Adipose tissue (tissue), 3 donors: ENCODE results near the gene AP4B1. TPM values are rescaled to one million over a fixed set of nuclear protein-coding genes. Genes with fewer than 3 reads are reported as not detected.
A peak's percentile ranks its signal among the peaks of the same experiment; 100 is the strongest.

Experiments used
- H3K27ac ChIP-seq: one replicate; pipeline ENCODE4 v1.5.1; 2013; ENCODE audit warnings: low read depth, low read length
- WGBS, 3 donors: extraction: QIAGEN DNeasy Blood & Tissue Kit; methylation state at CpG; one replicate each; pipeline ENCODE4 v1.1.7; 2013; 5-methylcytosine and 5-hydroxymethylcytosine counted together
- polyA plus RNA-seq, 3 donors: library from polyadenylated mRNA; stranded (reverse); fragments of 200-250 nt; gene quantifications; one replicate each; pipeline ENCODE4 v1.2.3, GENCODE V29; 2013
- donor health status: healthy with polysubstance abuse.
- donor health status: Bipolar disorder and iron deficiency.
- donor health status: healthy.

Gene AP4B1
- polyA plus RNA-seq, 3 donors: 7.2 to 10.6 (median 10.2) TPM

DNA sequence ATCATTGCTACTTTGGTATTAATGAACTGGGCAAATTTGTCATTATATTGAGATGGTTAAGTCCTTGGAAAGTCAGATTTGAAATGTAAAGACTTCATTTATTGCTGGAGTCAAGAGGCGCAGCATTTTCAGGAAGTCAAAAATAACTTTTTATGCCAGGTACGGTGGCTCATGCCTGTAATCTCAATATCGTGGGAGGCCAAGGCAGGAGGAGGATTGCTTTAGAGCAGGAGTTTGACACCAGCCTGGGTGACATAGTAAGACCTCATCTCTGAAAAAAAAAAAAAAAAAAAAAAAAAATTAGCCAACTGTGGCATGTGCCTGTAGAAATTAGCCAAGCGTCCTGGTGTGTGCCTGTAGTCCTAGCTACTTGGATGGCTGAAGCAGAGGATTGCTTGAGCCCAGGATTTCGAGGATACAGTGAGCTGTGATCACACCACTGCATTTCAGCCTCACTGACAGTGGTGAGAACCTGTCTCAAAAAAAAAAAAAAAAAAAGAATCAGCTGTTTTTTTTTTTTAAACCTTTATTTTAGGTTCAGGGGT, 30.0 kb upstream of the AP4B1 start:
- WGBS, 3 donors: 65 to 75% (median 68%) methylated on average over 5 of the region's 5 CpGs
- no peak overlapping the region for H3K27ac ChIP-seq

DNA sequence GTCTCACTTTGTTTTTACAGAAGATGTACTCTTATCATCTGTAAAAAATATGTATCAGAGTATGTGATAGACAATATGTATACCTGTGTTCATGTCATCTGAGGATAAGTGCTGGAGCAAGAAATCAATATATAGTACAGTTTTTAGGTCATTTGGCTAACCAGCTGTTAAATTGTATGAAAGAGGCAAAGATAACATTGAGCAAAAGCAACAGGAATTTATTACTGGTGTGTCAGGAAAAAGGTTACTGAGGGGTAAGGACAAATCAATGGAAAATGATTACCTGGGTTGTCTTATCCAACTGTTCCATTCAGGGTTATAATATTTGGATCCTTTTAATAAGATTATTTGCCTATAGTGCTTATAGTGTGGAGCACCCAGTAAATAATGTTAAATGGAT, 29.4 kb upstream of the AP4B1 start:
- H3K27ac ChIP-seq: no peak overlapping the region

- 14 to 25% (median 16%) methylated on average over 3 of the region's 3 CpGs for WGBS, 3 donors
- no peak overlapping the region for H3K27ac ChIP-seq
Measured at GRCh38 chr1:113931451-113931851, 26.9 kb upstream of the AP4B1 start.

DNA sequence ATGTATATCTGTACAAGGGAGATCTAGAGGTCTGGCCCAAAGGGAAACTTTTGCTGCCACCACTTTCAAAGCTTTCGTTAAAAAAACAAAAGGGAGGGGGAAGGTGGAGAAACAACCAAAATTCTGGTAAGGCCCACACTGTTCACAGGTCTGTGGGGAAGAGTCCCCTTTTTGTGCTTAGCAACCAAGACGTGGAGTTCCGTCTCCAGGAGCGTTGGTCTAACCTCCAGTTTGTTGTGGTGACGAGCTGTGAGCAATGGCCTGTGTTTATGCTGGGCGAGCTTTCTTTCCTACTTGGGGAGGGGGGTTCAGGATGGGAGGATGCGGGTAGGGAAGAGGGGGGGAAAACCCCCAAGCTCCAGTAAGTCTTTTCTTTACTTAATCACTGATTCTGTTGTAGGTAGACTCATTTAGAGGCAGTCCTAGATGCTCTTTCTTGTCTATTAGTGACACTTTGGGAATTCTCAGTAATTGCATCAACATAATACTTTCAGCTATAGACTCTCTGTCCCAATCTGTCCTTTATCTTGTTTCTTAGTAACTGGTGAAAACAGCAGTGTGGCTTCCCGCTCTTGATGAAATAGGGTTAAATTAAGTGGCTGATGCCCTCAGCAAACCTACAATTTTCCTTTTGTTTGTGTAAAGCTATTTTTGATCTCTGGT, 26.0 kb upstream of the AP4B1 start:
- H3K27ac ChIP-seq: peak overlapping the region; percentile 70
- WGBS, 3 donors: 0 to 3% (median 1%) methylated on average over 8 of the region's 8 CpGs

- H3K27ac ChIP-seq: peak overlapping the region; percentile 70
- whole genome bisulfite sequencing, 3 donors: 0% methylated on average over 46 to 62 of the region's 64 CpGs
Measured at GRCh38 chr1:113929750-113930498, 25.3 kb upstream of the AP4B1 start.

DNA sequence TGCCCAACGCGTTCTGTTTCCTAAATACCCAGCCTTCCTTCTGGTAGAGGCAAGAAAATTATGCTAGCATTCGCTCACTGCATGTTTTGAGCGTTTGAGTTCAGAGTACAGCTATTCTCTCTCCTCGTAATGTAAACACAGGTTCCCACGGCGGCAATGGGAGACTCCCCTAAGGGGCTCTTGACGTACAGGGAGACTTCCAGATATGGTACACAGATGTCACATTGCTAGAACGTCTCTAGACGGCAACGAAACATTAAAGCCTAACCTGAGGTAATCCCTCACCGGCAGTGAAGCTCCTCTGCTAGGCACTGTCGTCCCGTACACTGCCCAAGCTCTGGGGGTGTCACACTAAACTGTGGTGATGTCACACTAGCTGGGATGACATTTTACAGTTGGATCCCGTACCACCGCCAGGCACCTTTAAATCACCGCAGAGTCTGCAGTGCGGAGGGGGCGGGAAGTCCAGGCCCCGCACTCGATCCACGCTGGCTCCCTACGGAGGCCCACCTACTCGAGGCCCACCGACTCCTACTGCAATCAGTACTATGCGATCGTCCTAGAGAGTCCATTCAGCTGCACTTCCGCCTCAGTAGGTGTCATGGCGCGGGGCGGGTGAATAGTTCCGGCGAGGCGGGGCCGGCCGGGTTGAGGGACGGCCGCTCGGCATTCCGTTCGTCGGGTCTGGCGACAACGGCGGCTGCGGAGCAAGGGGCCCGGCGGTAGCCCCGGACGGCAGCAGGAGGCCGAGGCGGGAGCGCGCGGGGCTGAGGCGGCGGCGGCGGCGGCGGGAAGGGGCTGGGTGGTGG, 24.5 kb upstream of the AP4B1 start, which contains the start of gene HIPK1:
Gene HIPK1, plus strand, starts transcription at position 384 of the 809 bp plus-strand sequence.
- WGBS, 3 donors: 0% methylated on average over 44 to 61 of the region's 61 CpGs
- peak within 1 kb of the TSS; percentile 70 for H3K27ac ChIP-seq

- H3K27ac ChIP-seq: no peak overlapping the region
- WGBS, 3 donors: 6 to 16% (median 10%) methylated on average over 6 of the region's 6 CpGs
Measured at GRCh38 chr1:113928187-113928930, 23.8 kb upstream of the AP4B1 start.

DNA sequence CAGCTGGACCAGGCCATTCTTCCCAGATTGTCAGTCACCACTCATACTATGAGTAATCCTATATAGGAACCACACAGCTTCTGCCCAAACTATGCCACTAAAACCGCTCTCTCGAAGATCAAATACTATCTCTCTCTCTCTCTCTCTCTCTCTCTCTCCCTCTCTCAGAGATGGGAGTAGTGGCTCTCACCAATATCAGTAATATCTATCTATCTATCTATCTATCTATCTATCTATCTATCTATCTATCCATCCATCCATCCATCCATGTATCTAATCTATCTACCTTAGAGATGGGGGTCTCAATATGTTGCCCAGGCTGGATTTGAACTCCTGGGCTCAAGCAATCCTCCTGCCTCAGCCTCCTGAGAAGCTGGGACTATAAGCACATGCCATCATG, 19.9 kb upstream of the AP4B1 start:
- no peak overlapping the region for H3K27ac ChIP-seq
- WGBS, 3 donors: 92 to 96% (median 92%) methylated on average over 2 of the region's 2 CpGs

DNA sequence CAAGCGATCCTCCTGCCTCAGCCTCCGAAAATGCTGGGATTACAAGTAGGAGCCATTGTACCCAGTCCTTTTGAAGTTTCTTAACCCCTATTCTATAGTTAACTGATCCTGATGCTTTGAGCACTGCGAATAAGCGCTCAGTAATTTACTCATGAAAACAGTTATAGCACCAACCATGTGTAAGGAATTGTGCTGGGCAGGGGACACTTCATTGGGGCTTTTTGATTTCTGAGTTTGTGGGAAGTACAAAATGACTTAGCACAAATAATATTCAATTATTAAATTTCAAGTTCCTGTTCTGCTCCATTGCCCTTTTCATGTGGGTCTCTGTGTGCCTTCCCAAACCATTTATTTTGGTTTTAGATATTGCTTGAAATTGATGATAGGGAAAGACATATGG, 18.4 kb upstream of the AP4B1 start:
- no peak overlapping the region for H3K27ac ChIP-seq
- WGBS, 3 donors: 70 to 95% (median 91%) methylated on average over 4 of the region's 4 CpGs

DNA sequence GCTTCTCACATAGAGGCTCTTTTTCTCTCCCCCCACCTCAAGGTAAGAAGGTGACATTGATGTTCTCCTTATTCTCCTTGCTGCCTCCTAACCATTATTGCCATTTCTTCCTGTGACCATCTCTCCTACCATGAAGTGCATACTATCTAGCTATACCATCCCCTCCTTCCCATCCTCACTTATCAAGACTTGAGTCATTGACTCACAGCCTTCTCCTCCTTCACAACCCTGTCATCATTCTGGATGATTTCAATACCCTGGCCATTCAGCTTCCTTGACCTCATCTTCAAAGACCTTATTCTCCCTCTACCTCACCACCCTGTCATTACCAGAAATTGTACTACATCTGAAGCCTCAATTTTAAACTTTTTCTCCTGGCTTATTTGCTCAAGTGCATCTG, 13.6 kb upstream of the AP4B1 start:
- no peak overlapping the region for H3K27ac ChIP-seq

- H3K27ac ChIP-seq: no peak overlapping the region
- WGBS, 3 donors: 78 to 97% (median 96%) methylated on average over 2 of the region's 2 CpGs
Measured at GRCh38 chr1:113917400-113918082, 12.9 kb upstream of the AP4B1 start.

DNA sequence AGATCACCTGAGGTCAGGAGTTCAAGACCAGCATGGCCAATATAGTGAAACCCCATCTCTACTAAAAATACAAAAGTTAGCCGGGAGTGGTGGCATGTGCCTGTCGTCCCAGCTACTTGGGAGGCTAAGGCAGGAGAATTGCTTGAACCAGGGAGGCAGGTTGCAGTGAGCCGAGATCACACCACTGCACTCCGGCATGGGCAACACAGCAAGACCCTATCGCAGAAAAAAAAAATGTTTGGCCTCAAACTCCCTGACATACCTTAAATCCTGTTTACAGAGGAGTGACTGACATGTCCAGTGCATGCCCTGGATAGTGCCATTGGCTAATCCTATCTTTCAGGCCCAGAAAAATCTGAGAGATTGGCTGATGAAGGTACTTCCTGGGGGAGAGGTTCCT, 12.4 kb upstream of the AP4B1 start:
- WGBS, 3 donors: 96 to 99% (median 96%) methylated on average over 5 of the region's 5 CpGs
- no peak overlapping the region for H3K27ac ChIP-seq

- 62 to 74% (median 68%) methylated on average over 5 of the region's 5 CpGs for WGBS, 3 donors
- no peak overlapping the region for H3K27ac ChIP-seq
Measured at GRCh38 chr1:113913887-113914664, 9.5 kb upstream of the AP4B1 start.

DNA sequence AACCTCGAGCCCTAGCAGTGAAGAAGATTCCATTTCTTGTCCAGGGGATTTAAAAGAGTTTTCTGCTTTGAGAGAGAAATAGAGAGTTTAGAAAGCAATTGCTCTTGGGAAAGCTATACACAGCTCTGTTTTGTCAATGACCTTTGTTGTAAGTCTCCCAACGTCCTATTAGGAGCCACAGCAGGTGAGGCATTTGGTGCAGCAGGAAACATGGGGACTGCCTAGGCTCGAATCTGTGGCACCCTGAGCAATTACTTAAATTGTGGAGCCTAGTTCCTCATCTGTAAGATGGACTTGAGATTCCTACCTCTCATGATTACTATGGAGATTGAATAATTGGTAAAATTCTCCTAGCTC, 8.7 kb upstream of the AP4B1 start:
- 45 to 48% (median 46%) methylated on average over 3 of the region's 3 CpGs for WGBS, 3 donors
- H3K27ac ChIP-seq: no peak overlapping the region

DNA sequence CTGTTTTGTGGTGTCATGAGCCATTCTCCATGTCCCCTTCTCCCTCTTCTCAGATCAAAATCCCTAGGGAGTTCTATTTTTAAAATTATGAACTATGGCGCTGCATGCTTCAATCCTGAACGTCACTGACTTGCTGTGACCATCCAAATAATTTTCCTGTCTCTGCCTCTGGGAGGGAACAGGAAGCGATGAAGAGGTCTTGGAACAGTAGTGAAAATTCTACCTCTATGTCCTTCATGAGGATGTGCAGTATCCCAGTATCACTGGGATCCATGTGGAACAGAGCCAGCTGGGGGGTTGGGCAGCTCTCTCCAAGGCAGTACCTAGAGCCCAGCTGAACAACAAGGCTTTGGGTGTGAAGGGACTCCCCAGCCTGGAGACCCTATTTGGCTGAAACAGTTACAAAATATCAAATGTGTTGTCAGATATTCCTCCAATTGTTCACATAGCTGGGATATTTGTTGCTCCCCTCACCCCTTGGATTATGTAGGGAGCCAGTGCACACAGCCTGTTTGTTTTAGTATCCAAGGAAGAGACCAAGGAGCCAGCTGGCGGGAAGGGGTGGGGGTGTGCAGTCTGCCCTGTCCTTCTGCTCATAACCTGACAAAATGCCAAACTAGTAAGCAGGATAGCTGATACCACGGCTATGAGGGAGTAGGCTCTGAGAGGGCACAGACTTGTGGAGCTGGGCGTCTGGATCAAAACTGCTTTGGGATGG, 8.2 kb upstream of the AP4B1 start:
- WGBS, 3 donors: 55 to 60% (median 57%) methylated on average over 6 of the region's 6 CpGs
- no peak overlapping the region for H3K27ac ChIP-seq

GRCh38 chr1:113905435-113905861, 849 bp upstream of the AP4B1 start:
- WGBS, 3 donors: 0% methylated on average over 17 of the region's 17 CpGs

DNA sequence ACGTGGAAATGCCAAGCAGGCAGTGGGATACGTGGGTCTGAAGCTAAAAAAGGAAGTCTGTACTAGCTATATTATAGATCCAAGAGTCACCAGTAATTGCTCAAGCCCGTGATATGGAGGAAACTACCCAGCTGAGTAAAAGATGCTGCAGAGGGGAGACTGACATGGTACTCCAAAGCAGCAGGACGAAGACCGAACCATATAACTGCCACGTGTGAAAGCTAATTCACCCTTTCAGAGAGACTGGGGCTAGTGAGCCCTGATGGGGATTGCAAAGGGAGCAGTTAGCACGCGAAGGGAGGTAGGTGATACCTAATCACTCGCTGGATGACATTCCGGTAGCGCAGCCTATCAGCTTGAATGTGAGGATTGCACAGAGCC, 316 bp downstream of the AP4B1 start:
- H3K27ac ChIP-seq: no peak overlapping the region
- 0 to 1% (median 1%) methylated on average over 11 of the region's 11 CpGs for WGBS, 3 donors

More at GRCh38 chr1:113905435-113905861, 849 bp upstream of the AP4B1 start:
- H3K27ac ChIP-seq: no peak overlapping the region
